Measurements from ENCODE around the gene VPS37B. TPM values are rescaled to one million over a fixed set of nuclear protein-coding genes. Genes with fewer than 3 reads are reported as not detected.

Gene VPS37B
- total RNA-seq, 2 experiments from 2014 or later: 17.8 to 18.4 TPM

DNA sequence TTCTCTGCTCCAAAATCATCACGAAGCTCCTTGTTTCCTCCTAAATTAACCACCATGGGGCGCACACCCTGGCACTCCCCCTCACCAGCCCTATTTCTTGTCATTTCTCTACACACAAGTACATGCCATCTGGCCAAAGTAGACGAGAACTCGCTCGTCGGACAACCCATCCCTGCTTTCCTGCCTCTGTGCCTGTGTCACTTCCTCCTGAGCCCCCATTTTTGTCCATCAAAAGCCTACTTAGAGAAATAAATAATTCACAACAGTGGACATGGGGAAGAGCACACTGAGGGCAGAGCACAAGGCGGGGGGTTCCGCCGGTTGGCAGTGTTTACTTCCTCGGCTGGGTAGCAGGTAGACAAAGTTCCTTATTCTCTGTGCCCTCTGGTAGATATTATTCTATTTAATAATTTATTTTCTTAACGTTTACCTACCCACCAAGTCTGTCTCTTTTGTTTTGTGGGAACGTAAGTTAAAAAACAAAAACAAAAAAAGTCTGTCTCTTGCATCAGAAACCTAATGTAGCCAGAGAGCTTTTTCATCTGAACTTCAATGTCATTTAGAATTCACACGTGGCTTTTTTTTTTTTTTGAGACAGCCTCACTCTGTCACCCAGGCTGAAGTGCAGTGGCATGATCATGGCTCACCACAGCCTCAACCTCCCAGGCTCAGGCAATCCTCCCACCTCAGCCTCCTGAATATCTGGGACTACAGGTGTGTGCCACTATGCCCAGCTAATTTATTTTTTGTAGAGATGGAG is 6.0 kb downstream of the VPS37B start:
- ChIA-PET POLR2A (interaction anchor here (0.6 to 21.6 kb wide), 6 partner anchors 8 to 466 kb away, joined by 3 to 239 read pairs (median 8); partner anchors contain the start of gene VPS37B), CTCF (interaction anchor here (0.8 to 3.3 kb wide), 4 partner anchors 8 to 63 kb away, joined by 3 to 19 read pairs (median 9); no protein-coding TSS in a partner anchor)
- DNase-seq (peak; percentile 49), ATAC-seq (no peak)
- peak overlapping the region; percentile 71 for H3K27ac Mint-ChIP-seq
- no peaks in the 10 kb centered on the region for H3K9me3 Mint-ChIP-seq
- TF ChIP-seq, protein P1, sequence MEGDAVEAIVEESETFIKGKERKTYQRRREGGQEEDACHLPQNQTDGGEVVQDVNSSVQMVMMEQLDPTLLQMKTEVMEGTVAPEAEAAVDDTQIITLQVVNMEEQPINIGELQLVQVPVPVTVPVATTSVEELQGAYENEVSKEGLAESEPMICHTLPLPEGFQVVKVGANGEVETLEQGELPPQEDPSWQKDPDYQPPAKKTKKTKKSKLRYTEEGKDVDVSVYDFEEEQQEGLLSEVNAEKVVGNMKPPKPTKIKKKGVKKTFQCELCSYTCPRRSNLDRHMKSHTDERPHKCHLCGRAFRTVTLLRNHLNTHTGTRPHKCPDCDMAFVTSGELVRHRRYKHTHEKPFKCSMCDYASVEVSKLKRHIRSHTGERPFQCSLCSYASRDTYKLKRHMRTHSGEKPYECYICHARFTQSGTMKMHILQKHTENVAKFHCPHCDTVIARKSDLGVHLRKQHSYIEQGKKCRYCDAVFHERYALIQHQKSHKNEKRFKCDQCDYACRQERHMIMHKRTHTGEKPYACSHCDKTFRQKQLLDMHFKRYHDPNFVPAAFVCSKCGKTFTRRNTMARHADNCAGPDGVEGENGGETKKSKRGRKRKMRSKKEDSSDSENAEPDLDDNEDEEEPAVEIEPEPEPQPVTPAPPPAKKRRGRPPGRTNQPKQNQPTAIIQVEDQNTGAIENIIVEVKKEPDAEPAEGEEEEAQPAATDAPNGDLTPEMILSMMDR (IDR thresholded peaks at IDR 0.05): no peak
- peaks cover 94% of the 10 kb centered on the region for H3K4me1 Mint-ChIP-seq (ENCODE audit: low read depth)
- intact Hi-C loops (cut with micrococcal nuclease): no loop called here
- peak overlapping the region; percentile 48 for H3K4me3 Mint-ChIP-seq
- H3K36me3 Mint-ChIP-seq (ENCODE audit: low read depth): peaks cover 14% of the 10 kb centered on the region
- H3K27me3 Mint-ChIP-seq: no peaks in the 10 kb centered on the region

DNA sequence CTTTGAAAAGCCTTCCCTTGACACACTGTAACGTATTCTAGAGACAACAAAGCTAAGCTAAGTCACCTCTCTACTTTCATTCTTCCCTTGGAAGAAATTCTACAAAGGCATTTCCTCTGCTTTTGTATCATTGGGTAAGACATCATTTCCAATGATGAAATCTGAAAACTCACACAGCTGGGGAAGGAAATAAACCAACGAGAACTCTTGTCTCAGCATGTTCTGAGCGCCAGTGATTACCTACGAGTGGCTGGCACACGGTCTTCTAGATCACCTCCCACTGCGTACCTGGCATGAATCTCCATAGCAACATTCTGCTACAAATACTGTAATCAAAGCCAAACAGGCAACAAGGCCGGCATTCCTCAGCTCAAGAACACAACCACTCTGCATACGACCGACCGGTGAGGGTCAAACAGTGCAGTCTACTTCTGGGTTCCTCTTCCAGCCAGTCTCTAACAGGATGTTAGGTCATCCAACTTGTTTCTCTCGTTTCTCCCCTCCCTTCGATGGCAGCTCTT is 7.6 kb downstream of the VPS37B start:
- Mint-ChIP-seq H3K27ac (peak overlapping the region; percentile 93), H3K27me3 (no peaks in the 10 kb centered on the region), H3K36me3 (ENCODE audit: low read depth) (peaks cover 17% of the 10 kb centered on the region), H3K4me1 (ENCODE audit: low read depth) (peaks cover 93% of the 10 kb centered on the region), H3K4me3 (peak overlapping the region; percentile 69), H3K9me3 (peaks cover 2% of the 10 kb centered on the region)
- intact Hi-C loops (cut with micrococcal nuclease): no loop called here
- CTCF ChIA-PET: interaction anchor here (1.0 to 3.3 kb wide), 8 partner anchors 9 to 360 kb away, joined by 3 to 19 read pairs (median 5); no protein-coding TSS in a partner anchor
- peak; percentile 55 for ATAC-seq
- POLR2A ChIA-PET: interaction anchor here (0.6 to 21.6 kb wide), 8 partner anchors 8 to 996 kb away, joined by 3 to 239 read pairs (median 5); partner anchors contain the start of gene VPS37B
- DNase-seq: peak; percentile 65
- TF ChIP-seq, protein P1 (IDR thresholded peaks at IDR 0.05): no peak

DNA sequence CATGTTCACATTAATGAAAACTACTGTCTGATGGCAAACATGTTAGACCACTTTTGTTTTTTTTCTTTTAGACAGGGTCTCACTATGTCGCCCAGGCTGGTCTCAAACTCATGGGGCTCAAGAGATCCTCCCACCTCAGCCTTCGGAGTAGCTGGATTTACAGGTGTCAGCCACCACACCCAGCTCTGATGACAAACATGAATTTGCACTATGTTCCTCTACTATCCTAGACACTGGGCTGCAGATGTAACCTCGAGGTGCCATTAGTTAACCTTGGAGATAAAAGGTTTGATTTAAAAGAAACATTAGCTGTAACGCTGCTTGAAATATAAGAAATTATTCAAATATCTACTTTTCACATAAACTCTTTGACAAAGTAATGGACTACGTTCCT is 8.1 kb downstream of the VPS37B start:
- no peak for DNase-seq
- Mint-ChIP-seq H3K27me3 (no peaks in the 10 kb centered on the region), H3K4me3 (peak overlapping the region; percentile 69), H3K9me3 (peaks cover 2% of the 10 kb centered on the region), H3K36me3 (ENCODE audit: low read depth) (peaks cover 14% of the 10 kb centered on the region), H3K4me1 (ENCODE audit: low read depth) (peaks cover 94% of the 10 kb centered on the region), H3K27ac (peak overlapping the region; percentile 93)
- intact Hi-C loops (cut with micrococcal nuclease): no loop called here
- ChIA-PET CTCF (interaction anchor here (1.3 to 3.3 kb wide), 7 partner anchors 8 to 361 kb away, joined by 3 to 19 read pairs (median 6); no protein-coding TSS in a partner anchor), POLR2A (interaction anchor here (0.6 to 21.6 kb wide), 7 partner anchors 8 to 996 kb away, joined by 3 to 239 read pairs (median 5); partner anchors contain the start of gene VPS37B)
- TF ChIP-seq, protein P1 (IDR thresholded peaks at IDR 0.05): no peak
- ATAC-seq: peak; percentile 10

DNA sequence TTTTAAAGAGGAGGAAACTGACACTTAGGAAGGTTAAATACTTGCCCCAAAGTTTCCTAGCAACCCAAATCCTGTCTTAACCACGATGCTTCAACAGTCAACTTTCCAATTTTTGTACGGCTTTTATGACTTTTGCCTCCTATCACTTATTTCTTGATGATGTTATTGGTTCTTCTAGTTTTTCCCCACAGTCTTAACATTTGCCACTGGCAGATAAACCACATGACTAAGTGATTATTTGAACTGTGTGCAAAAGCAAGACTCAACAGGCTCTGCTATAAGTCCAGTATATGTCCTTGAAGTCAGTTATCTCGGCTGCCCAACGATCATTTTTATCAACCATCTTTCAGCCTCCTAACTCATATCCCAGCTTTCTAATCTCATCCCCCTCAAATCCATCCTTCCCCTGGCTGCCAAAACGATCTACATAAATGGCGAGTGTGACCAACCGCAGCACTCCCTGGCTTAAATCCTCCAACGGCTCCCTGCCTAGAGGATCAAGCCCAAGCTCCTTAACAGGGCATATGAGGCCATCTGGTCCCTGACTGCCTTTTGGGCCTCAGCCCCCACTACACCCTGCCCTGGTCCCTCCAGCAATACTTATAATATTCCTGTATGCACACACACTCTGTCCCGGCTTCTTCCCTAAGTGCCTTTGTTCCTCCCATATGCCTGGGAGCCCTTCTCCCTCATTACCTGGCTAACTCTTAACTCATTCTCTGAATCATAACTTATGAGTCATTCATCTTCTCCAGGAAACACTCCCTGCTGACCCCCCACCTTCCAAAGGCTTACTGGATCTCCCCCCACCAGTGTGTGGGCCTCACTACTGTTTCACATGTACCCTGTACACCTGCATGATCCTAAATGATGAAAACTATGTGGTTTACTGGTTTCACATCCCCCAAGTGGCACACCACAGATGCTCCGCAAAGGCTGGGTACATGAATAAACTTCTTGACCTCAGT is 8.8 kb downstream of the VPS37B start:
- POLR2A ChIA-PET: interaction anchor here (0.6 to 21.6 kb wide), 4 partner anchors 9 to 923 kb away, joined by 3 to 239 read pairs (median 8); partner anchors contain the start of gene VPS37B
- Mint-ChIP-seq H3K27ac (peak overlapping the region; percentile 93), H3K36me3 (ENCODE audit: low read depth) (peaks cover 10% of the 10 kb centered on the region), H3K27me3 (no peaks in the 10 kb centered on the region), H3K4me1 (ENCODE audit: low read depth) (peaks cover 94% of the 10 kb centered on the region), H3K9me3 (peaks cover 2% of the 10 kb centered on the region), H3K4me3 (peak overlapping the region; percentile 69)
- ATAC-seq (peak; percentile 65), DNase-seq (peak; percentile 90)
- TF ChIP-seq, protein P1 (IDR thresholded peaks at IDR 0.05): no peak
- CTCF ChIA-PET: interaction anchor here (1.8 to 3.3 kb wide), 4 partner anchors 8 to 27 kb away, joined by 6 to 19 read pairs (median 12); no protein-coding TSS in a partner anchor
- intact Hi-C loops (cut with micrococcal nuclease): no loop called here

Data from activated CD8-positive, alpha-beta T cell treated with anti-CD3 and anti-CD28 coated beads for 36 hours (primary cell).